BJ (cell line): Measurements from ENCODE around the gene SLC22A5. TPM values are rescaled to one million over a fixed set of nuclear protein-coding genes. Genes with fewer than 3 reads are reported as not detected.

ENCODE experiments used
- CTCF ChIA-PET: fragments of 350-600 bp; formaldehyde crosslinking; extraction: SDS; loops from one replicate; lab custom pipeline; 2021; ENCODE audit warnings: antibody characterized with exemption, inconsistent platforms; lab: Yijun Ruan, JAX
- POLR2A ChIA-PET: fragments of 300-600 bp; sonication (Branson Sonifier 250); formaldehyde crosslinking; extraction: SDS; loops from one replicate; lab custom pipeline; 2021; ENCODE audit warnings: antibody characterized with exemption; lab: Charles Lee
- DNase-seq: peaks from one replicate; pipeline ENCODE4 v3.0.0-alpha.2; 2011; ENCODE audit warnings: low read depth
- H3K27me3 ChIP-seq: 2 replicates; pipeline ENCODE4 v1.6.0; 2011; ENCODE audit warnings: low read length; ENCODE audit not compliant: control insufficient read depth, insufficient read depth
- H3K36me3 ChIP-seq: 2 replicates; pipeline ENCODE4 v1.5.1; 2011; ENCODE audit warnings: low read length; ENCODE audit not compliant: control insufficient read depth, insufficient read depth
- H3K4me3 ChIP-seq: 2 replicates; pipeline ENCODE4 v1.5.1; 2011; ENCODE audit warnings: low read depth, mild to moderate bottlenecking, control low read depth, low read length
- polyA plus RNA-seq: library from polyadenylated mRNA; depleted of rRNA; stranded (reverse); fragments of >200 nt; gene quantifications from 2 replicates; pipeline ENCODE4 v1.2.3, GENCODE V29; 2011
- TF ChIP-seq, protein P1 (sequence below): IDR thresholded peaks from 2 replicates; pipeline ENCODE4 v1.5.1; 2011; ENCODE audit warnings: low read depth, mild to moderate bottlenecking, control low read depth, inconsistent platforms, low read length, moderate library complexity; ENCODE audit not compliant: insufficient read depth

Gene SLC22A5
- polyA plus RNA-seq, 1 experiment, result 13.8 TPM

DNA sequence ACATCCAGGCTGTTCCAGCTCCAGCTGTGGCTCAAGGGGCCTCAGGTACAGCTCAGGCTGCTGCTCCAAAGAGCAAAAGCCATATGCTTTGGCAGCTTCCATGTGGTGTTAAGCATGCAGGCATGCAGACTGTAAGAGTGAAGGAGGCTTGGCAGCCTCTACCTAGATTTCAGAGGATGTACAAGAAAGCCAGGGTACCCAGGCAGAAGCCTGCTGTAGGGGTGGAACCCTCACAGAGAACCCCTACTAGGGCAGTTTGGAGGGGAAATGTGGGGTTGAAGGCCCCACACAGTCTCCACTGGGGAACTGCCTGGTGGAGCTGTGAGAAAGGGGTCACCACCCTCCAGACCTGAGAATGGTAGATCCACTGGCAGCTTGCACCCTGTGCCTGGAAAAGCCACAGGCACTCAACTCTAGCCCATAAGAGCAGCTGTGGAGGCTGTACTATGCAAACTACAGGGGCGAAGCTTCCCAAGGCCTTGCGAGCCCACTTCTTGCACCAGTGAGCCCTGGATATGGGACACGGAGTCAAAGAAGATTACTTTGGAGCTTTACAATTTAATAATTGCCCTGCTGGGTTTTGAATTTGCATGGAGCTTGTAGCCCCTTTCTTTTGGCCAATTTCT lies 14.3 kb upstream of the SLC22A5 start:
- ChIA-PET POLR2A (no interaction called here), CTCF (interaction anchor here (0.7 kb wide), 1 partner anchor 13 kb away, joined by 3 read pairs; no protein-coding TSS in a partner anchor)
- Histone ChIP-seq H3K4me3 (no peak overlapping the region), H3K27me3 (no peaks in the 10 kb centered on the region; the same call in 1 of the 2 replicates), H3K36me3 (no peaks in the 10 kb centered on the region)
- TF ChIP-seq, protein P1, sequence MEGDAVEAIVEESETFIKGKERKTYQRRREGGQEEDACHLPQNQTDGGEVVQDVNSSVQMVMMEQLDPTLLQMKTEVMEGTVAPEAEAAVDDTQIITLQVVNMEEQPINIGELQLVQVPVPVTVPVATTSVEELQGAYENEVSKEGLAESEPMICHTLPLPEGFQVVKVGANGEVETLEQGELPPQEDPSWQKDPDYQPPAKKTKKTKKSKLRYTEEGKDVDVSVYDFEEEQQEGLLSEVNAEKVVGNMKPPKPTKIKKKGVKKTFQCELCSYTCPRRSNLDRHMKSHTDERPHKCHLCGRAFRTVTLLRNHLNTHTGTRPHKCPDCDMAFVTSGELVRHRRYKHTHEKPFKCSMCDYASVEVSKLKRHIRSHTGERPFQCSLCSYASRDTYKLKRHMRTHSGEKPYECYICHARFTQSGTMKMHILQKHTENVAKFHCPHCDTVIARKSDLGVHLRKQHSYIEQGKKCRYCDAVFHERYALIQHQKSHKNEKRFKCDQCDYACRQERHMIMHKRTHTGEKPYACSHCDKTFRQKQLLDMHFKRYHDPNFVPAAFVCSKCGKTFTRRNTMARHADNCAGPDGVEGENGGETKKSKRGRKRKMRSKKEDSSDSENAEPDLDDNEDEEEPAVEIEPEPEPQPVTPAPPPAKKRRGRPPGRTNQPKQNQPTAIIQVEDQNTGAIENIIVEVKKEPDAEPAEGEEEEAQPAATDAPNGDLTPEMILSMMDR, result no peak
- DNase-seq, result no peak

DNA sequence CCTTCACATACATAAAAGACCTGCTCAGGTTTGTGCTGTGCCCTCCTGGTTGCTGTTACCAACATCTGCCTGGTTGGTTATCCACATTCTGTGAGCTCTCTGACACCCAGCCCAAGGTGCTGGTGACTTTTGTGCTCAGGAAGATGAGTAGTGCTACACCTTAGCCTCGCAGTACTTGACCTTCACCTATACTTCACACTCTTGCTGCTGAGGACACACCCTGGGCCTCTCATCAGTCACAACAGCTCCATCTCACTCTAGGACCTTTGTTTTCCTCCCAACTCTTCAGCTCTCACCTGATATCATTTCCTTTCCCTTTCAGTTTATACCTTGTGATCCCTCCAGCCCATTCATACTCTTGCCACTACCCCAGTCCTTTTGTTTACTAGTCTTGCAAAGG lies 10.7 kb upstream of the SLC22A5 start:
- ChIA-PET POLR2A (no interaction called here), CTCF (no interaction called here)
- H3K36me3 ChIP-seq, result no peaks in the 10 kb centered on the region
- TF ChIP-seq, protein P1, result no peak
- no peaks in the 10 kb centered on the region; the same call in 1 of the 2 replicates for H3K27me3 ChIP-seq
- no peak for DNase-seq
- H3K4me3 ChIP-seq, result no peak overlapping the region

DNA sequence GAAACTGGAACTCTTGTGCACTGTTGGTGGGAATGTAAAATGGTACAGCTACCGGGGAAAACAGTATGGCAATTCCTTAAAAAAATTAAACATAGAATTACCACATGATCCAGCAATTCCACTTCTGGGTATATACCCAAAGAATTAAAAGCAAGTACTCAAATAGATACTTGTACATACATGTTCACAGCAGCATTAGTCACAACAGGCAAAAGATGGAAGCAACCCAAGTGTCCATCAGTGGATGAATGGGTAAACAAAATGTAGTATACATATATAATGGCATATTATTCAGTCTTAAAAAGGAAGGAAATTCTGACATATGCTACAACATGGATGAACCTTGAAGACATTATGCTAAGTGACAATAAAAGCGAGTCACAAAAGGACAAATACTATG lies 7.4 kb upstream of the SLC22A5 start:
- H3K27me3 ChIP-seq, result no peaks in the 10 kb centered on the region; the same call in 1 of the 2 replicates
- DNase-seq, result no peak
- H3K36me3 ChIP-seq, result no peaks in the 10 kb centered on the region
- TF ChIP-seq, protein P1, result no peak
- ChIA-PET POLR2A (no interaction called here), CTCF (no interaction called here)
- H3K4me3 ChIP-seq, result no peak overlapping the region

DNA sequence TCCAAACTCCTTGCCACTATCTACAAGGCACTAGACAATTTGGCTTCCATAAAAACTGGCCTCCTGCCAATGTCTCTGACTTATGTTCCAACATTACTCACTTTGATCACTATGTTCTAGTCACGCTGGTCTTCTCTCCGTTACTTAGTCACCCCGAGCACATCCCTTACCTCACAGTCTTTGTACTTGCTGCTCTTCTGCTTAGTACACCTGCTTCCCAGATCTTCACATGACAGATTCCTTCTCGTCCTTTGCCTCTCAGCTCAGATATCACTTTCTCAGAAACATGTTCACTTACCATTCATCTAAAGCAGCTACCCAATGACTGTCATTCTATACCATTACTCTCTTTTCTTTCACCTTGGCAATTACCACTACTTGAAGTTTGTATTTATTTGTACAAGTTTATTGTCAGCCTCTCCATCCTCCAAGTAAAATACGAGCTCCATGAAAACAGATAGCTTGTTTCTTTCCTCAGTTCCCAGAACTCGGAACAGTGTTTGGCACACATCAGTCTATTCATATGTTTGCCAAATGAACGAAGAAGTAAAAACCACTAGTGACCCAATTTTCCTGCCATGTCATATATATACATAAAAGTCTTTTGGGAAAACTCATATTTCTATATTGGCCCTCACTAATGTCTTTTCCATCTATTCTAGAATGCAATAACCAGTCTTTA lies 5.9 kb upstream of the SLC22A5 start:
- Histone ChIP-seq H3K4me3 (no peak overlapping the region), H3K36me3 (no peaks in the 10 kb centered on the region), H3K27me3 (no peaks in the 10 kb centered on the region; the same call in 1 of the 2 replicates)
- ChIA-PET POLR2A (no interaction called here), CTCF (no interaction called here)
- TF ChIP-seq, protein P1, result no peak
- DNase-seq, result peak; percentile 61

DNA sequence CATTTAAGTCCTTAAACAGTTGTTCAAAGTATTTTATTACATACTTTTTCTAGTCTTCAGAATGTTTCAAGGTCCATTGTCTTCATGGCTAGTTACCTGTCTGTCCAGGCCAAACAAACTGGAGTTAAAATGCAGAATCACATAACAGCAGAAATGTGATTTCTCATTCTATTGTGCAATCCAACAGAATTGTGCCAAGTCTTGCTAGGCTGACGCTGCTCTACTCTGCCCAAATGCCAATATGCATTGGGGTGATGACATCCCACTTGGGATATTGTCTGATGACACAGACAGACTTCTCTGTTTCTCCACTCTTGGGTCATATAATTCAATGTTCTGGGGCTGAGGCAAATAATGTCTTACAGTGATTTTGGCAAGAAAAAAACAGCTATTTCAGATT lies 5.2 kb upstream of the SLC22A5 start:
- ChIA-PET CTCF (no interaction called here), POLR2A (no interaction called here)
- Histone ChIP-seq H3K4me3 (no peak overlapping the region), H3K27me3 (no peaks in the 10 kb centered on the region; the same call in 1 of the 2 replicates), H3K36me3 (no peaks in the 10 kb centered on the region)
- TF ChIP-seq, protein P1, result no peak
- DNase-seq, result no peak
